IMR-90 (cell line): Measurements from ENCODE around the gene PNP. TPM values are rescaled to one million over a fixed set of nuclear protein-coding genes. Genes with fewer than 3 reads are reported as not detected.

Experiments used
- ATAC-seq: fragments of 200-7000 bp; cut with Tn5 transposase; 2 replicates; pipeline ENCODE4 v1.9.1; 2020; ENCODE audit warnings: low read depth, mild to moderate bottlenecking, moderate library complexity
- BruUV-seq: library from RNA; stranded (reverse); fragments of 400-500 nt; replicated peaks from 2 replicates; lab custom pipeline; 2021; lab: Mats Ljungman, UMichigan
- CTCF ChIA-PET: fragments of 300-600 bp; formaldehyde crosslinking; extraction: SDS; loops from one replicate; lab custom pipeline; 2021; ENCODE audit warnings: antibody characterized with exemption; lab: Yijun Ruan, JAX
- POLR2A ChIA-PET: fragments of 300-600 bp; sonication (Branson Sonifier 250); formaldehyde crosslinking; loops from one replicate; lab custom pipeline; 2022; ENCODE audit warnings: antibody characterized with exemption; ENCODE audit not compliant: unreplicated experiment; lab: Charles Lee
- DNase-seq: peaks from one replicate; pipeline ENCODE4 v3.0.0; 2013
- H2AFZ ChIP-seq: replicated peaks from 2 replicates; pipeline ENCODE3; 2013; ENCODE audit warnings: low read length, mild to moderate bottlenecking; ENCODE audit not compliant: poor library complexity
- H2AK5ac ChIP-seq: 2 replicates; pipeline ENCODE4 v1.6.1; 2013; ENCODE audit warnings: low read depth, low read length, inconsistent platforms
- H2AK9ac ChIP-seq: replicated peaks from 2 replicates; pipeline ENCODE3; 2013; ENCODE audit warnings: mild to moderate bottlenecking, low read depth, low read length, moderate library complexity; ENCODE audit not compliant: poor library complexity
- H2BK120ac ChIP-seq: 2 replicates; pipeline ENCODE4 v1.6.1; 2013; ENCODE audit warnings: low read depth, low read length, inconsistent platforms
- H2BK15ac ChIP-seq: 3 replicates; pipeline ENCODE4 v1.6.1; 2013; ENCODE audit warnings: low read depth, low read length, inconsistent platforms
- H2BK20ac ChIP-seq: 2 replicates; pipeline ENCODE4 v1.6.1; 2013; ENCODE audit warnings: low read depth, mild to moderate bottlenecking, inconsistent platforms, low read length, moderate library complexity
- H2BK5ac ChIP-seq: 2 replicates; pipeline ENCODE4 v1.6.1; 2013; ENCODE audit warnings: mild to moderate bottlenecking, low read depth, low read length, inconsistent platforms; ENCODE audit not compliant: poor library complexity, severe bottlenecking
- H3K14ac ChIP-seq: replicated peaks from 2 replicates; pipeline ENCODE4 v1.6.1; 2013; ENCODE audit warnings: low read depth, low read length, inconsistent platforms
- H3K18ac ChIP-seq: 2 replicates; pipeline ENCODE4 v1.6.1; 2013; ENCODE audit warnings: low read depth, low read length, control low read depth
- H3K23ac ChIP-seq: 2 replicates; pipeline ENCODE4 v1.6.1; 2013; ENCODE audit warnings: low read depth, low read length, inconsistent platforms
- H3K27ac ChIP-seq: 2 replicates; pipeline ENCODE4 v1.5.1; 2013; ENCODE audit warnings: mild to moderate bottlenecking, control low read depth, low read length; ENCODE audit not compliant: insufficient read depth
- H3K27me3 ChIP-seq: 2 replicates; pipeline ENCODE4 v1.6.1; 2013; ENCODE audit warnings: low read length; ENCODE audit not compliant: control insufficient read depth, insufficient read depth
- H3K36me3 ChIP-seq: 2 replicates; pipeline ENCODE4 v1.6.1; 2013; ENCODE audit warnings: low read length, mixed read lengths; ENCODE audit not compliant: control insufficient read depth, insufficient read depth
- H3K4ac ChIP-seq: 2 replicates; pipeline ENCODE4 v1.6.1; 2013; ENCODE audit warnings: low read depth, low read length, inconsistent platforms
- H3K4me1 ChIP-seq: 2 replicates; pipeline ENCODE4 v1.6.1; 2013; ENCODE audit warnings: low read length, mixed read lengths; ENCODE audit not compliant: control insufficient read depth, insufficient read depth
- H3K4me2 ChIP-seq: 2 replicates; pipeline ENCODE4 v1.6.1; 2013; ENCODE audit warnings: low read depth, mild to moderate bottlenecking, control low read depth, low read length, moderate library complexity
- H3K4me3 ChIP-seq: 2 replicates; pipeline ENCODE4 v1.5.1; 2013; ENCODE audit warnings: low read depth, mild to moderate bottlenecking, control low read depth, low read length, moderate library complexity; ENCODE audit not compliant: insufficient read depth
- H3K56ac ChIP-seq: 2 replicates; pipeline ENCODE4 v1.6.1; 2013; ENCODE audit warnings: low read length, inconsistent platforms; ENCODE audit not compliant: insufficient read depth; ENCODE audit errors: extremely low read depth
- H3K79me1 ChIP-seq, 2 experiments: 2 replicates each; pipeline ENCODE4 v1.6.1; 2013; ENCODE audit warnings: low read length in 2 of 2, inconsistent platforms in 1 of 2, low read depth in 1 of 2
- H3K9ac ChIP-seq: 2 replicates; pipeline ENCODE4 v1.6.1; 2013; ENCODE audit warnings: low read depth, low read length, control low read depth
- H3K9me1 ChIP-seq: 2 replicates; pipeline ENCODE4 v1.6.1; 2013; ENCODE audit warnings: low read length, inconsistent platforms; ENCODE audit not compliant: insufficient read depth
- H3K9me3 ChIP-seq: 2 replicates; pipeline ENCODE4 v1.6.1; 2013; ENCODE audit warnings: low read length; ENCODE audit not compliant: control insufficient read depth, insufficient read depth
- H4K20me1 ChIP-seq: 2 replicates; pipeline ENCODE4 v1.6.1; 2013; ENCODE audit warnings: low read length, inconsistent platforms; ENCODE audit not compliant: insufficient read depth
- H4K5ac ChIP-seq: 2 replicates; pipeline ENCODE4 v1.6.1; 2013; ENCODE audit warnings: mild to moderate bottlenecking, low read depth, low read length, control low read depth
- H4K8ac ChIP-seq, 2 experiments: 2 replicates each; pipeline ENCODE4 v1.6.1; 2013; ENCODE audit warnings: low read depth in 2 of 2, low read length in 2 of 2, control low read depth in 1 of 2, inconsistent platforms in 1 of 2
- H4K91ac ChIP-seq: 2 replicates; pipeline ENCODE4 v1.6.1; 2013; ENCODE audit warnings: low read depth, low read length, inconsistent platforms; ENCODE audit not compliant: insufficient read depth
- BHLHE40 ChIP-seq: fragments of 150-350 bp; IDR thresholded peaks from 2 replicates; pipeline ENCODE4 v1.6.1; 2016; ENCODE audit warnings: mild to moderate bottlenecking, low read depth, low read length
- CEBPB ChIP-seq: IDR thresholded peaks from 2 replicates; pipeline ENCODE4 v1.6.1; 2012; ENCODE audit warnings: low read depth, low read length, improper control_type of control experiment
- CHD1 ChIP-seq: IDR thresholded peaks from 2 replicates; pipeline ENCODE4 v1.6.1; 2012; ENCODE audit warnings: low read depth, low read length, improper control_type of control experiment
- ELK1 ChIP-seq: fragments of 150-350 bp; IDR thresholded peaks from 2 replicates; pipeline ENCODE4 v1.6.1; 2016; ENCODE audit warnings: low read depth, mild to moderate bottlenecking, low read length, moderate library complexity, borderline replicate concordance
- MAFK ChIP-seq: IDR thresholded peaks from 2 replicates; pipeline ENCODE4 v1.6.1; 2012; ENCODE audit warnings: low read depth, low read length, improper control_type of control experiment
- NFE2L2 ChIP-seq: fragments of 150-350 bp; IDR thresholded peaks from 2 replicates; pipeline ENCODE4 v1.6.1; 2016; ENCODE audit warnings: low read depth, mild to moderate bottlenecking, low read length
- POLR2A ChIP-seq: IDR thresholded peaks from 2 replicates; pipeline ENCODE4 v1.6.1; 2012; ENCODE audit warnings: mild to moderate bottlenecking, low read depth, low read length
- RAD21 ChIP-seq: IDR thresholded peaks from 2 replicates; pipeline ENCODE4 v1.6.1; 2012; ENCODE audit warnings: low read length, improper control_type of control experiment
- RCOR1 ChIP-seq: IDR thresholded peaks from 2 replicates; pipeline ENCODE4 v1.6.1; 2012; ENCODE audit warnings: mild to moderate bottlenecking, low read length, improper control_type of control experiment; ENCODE audit not compliant: insufficient replicate concordance
- RFX5 ChIP-seq: IDR thresholded peaks from 2 replicates; pipeline ENCODE4 v1.8.0; 2012; ENCODE audit warnings: low read depth, mild to moderate bottlenecking, low read length, moderate library complexity
- SMC3 ChIP-seq: fragments of 150-350 bp; IDR thresholded peaks from 2 replicates; pipeline ENCODE4 v1.6.1; 2016; ENCODE audit warnings: low read depth, mild to moderate bottlenecking, antibody characterized with exemption, low read length, moderate library complexity
- USF2 ChIP-seq: fragments of 150-350 bp; IDR thresholded peaks from 2 replicates; pipeline ENCODE4 v1.6.1; 2017; ENCODE audit warnings: mild to moderate bottlenecking, antibody characterized with exemption, low read length, low read depth
- WGBS, 2 experiments: methylation state at CpG; one replicate each; pipeline versions ENCODE4 v1.1.5 to v1.1.7; 2013; ENCODE audit warnings: missing lambda C conversion rate in 2 of 2; ENCODE audit not compliant: insufficient read length in 1 of 2; ENCODE audit errors: extremely low coverage in 2 of 2; 5-methylcytosine and 5-hydroxymethylcytosine counted together
- dilution Hi-C: fragments of 300-500 bp; cut with HindIII; formaldehyde crosslinking; loops from one replicate; pipeline ENCODE4 v1.14.3; 2018; ENCODE audit warnings: low sequenced_read_pairs; ENCODE audit not compliant: unreplicated experiment
- in situ Hi-C: fragments of 300-500 bp; cut with MboI; formaldehyde crosslinking; loops from 3 replicates; pipeline ENCODE4 v1.14.3; 2019; ENCODE audit warnings: low sequenced_read_pairs, inconsistent platforms, mixed read lengths
- intact Hi-C: fragments of 100-400 bp; cut with micrococcal nuclease; formaldehyde crosslinking; loops from 2 replicates; pipeline ENCODE4 v1.10.0; 2022
- polyA plus RNA-seq, 3 experiments: library from polyadenylated mRNA; depleted of rRNA; stranded (reverse); fragments of >200 nt; gene quantifications; 2 replicates each; pipeline ENCODE4 v1.2.3, GENCODE V29; 2012; ENCODE audit warnings: low replicate concordance in 1 of 3
- total RNA-seq: library from RNA; depleted of rRNA; stranded (reverse); fragments of >200 nt; gene quantifications from 2 replicates; pipeline ENCODE4 v1.2.3, GENCODE V29; 2012

The PNP gene
- total and polyA plus RNA-seq, 2 of the 4 experiments (the other 2 are of a cell fraction): 53.4 to 68.8 TPM

GRCh38 chr14:20499108-20499507, 29.9 kb downstream of the PNP start:
- Histone ChIP-seq H3K27me3 (no peaks in the 10 kb centered on the region), H3K18ac (no peak overlapping the region), H3K4me2 (no peak overlapping the region), H3K23ac (no peak overlapping the region), H3K56ac (no peak overlapping the region), H3K27ac (no peak overlapping the region), H2BK120ac (no peak overlapping the region), H2AFZ (no peak overlapping the region), H4K5ac (no peak overlapping the region), H2BK5ac (no peak overlapping the region), H3K9ac (no peak overlapping the region), H3K36me3 (no peaks in the 10 kb centered on the region), H2AK5ac (no peak overlapping the region), H3K4me1 (no peaks in the 10 kb centered on the region), H3K79me1 (no peaks in the 10 kb centered on the region), H3K14ac (no peak overlapping the region), H2AK9ac (no peak overlapping the region), H3K9me1 (no peaks in the 10 kb centered on the region), H4K91ac (no peak overlapping the region), H3K9me3 (no peaks in the 10 kb centered on the region), H3K4me3 (no peak overlapping the region), H4K20me1 (no peaks in the 10 kb centered on the region), H4K8ac (no peak overlapping the region), H3K4ac (no peak overlapping the region), H2BK15ac (no peak overlapping the region), H2BK20ac (no peak overlapping the region)
- ATAC-seq: no peak
- intact Hi-C loops: no loop called here
- TF ChIP-seq USF2 (no peak), RFX5 (no peak), CHD1 (no peak), RCOR1 (no peak), CEBPB (no peak), SMC3 (no peak), POLR2A (no peak), ELK1 (no peak), NFE2L2 (no peak), RAD21 (no peak), BHLHE40 (no peak), MAFK (no peak)
- no peak for DNase-seq
- dilution Hi-C loops: no loop called here
- WGBS, 2 experiments: no CpG with 5 or more reads among the region's 4 CpGs
- ChIA-PET CTCF (no interaction called here), POLR2A (no interaction called here)
- BruUV-seq: no TSS peak
- in situ Hi-C loops: no loop called here
